HL-60/S4 (cell line): ENCODE results near the gene POLD3.
"Not testable (repeated sequence)": the region's sequence is repeated elsewhere in the genome, so short reads cannot be mapped to it uniquely, and the experiment has no call there.

Experiments
- in situ Hi-C: fragments of 300-500 bp; cut with MboI; formaldehyde crosslinking; loops from 2 replicates; pipeline ENCODE4 v1.14.3; 2022; ENCODE audit warnings: low sequenced_read_pairs

Gene POLD3

GRCh38 chr11:74633406-74634393 is 41.3 kb downstream of the POLD3 start:
- in situ Hi-C loops, result no loop called here

GRCh38 chr11:74634537-74634936 is 42.2 kb downstream of the POLD3 start:
- in situ Hi-C loops, result no loop called here

- in situ Hi-C loops, result no loop called here
These were observed 44.3 kb downstream of the POLD3 start for GRCh38 chr11:74636630-74637184.

- in situ Hi-C loops, result no loop called here
These were observed 45.3 kb downstream of the POLD3 start for GRCh38 chr11:74637700-74638099.

GRCh38 chr11:74638869-74639268 is 46.5 kb downstream of the POLD3 start:
- in situ Hi-C loops, result no loop called here

- in situ Hi-C loops, result no loop called here
These were observed 47.2 kb downstream of the POLD3 start for GRCh38 chr11:74639533-74639932.

- in situ Hi-C loops, result no loop called here
These were observed 48.9 kb downstream of the POLD3 start for GRCh38 chr11:74641289-74641688.

- in situ Hi-C loops, result no loop called here
These were observed 49.5 kb downstream of the POLD3 start for GRCh38 chr11:74641905-74642304.

- in situ Hi-C loops, result no loop called here
These were observed 50.5 kb downstream of the POLD3 start for GRCh38 chr11:74642912-74643311.

GRCh38 chr11:74644081-74644480 is 51.7 kb downstream of the POLD3 start:
- in situ Hi-C loops, result no loop called here

GRCh38 chr11:74646215-74646614 is 53.8 kb downstream of the POLD3 start:
- in situ Hi-C loops, result no loop called here

GRCh38 chr11:74646954-74647353 is 54.6 kb downstream of the POLD3 start:
- in situ Hi-C loops, result no loop called here

- in situ Hi-C loops, result no loop called here
These were observed 55.0 kb downstream of the POLD3 start for GRCh38 chr11:74647404-74647803.

GRCh38 chr11:74647831-74648230 is 55.4 kb downstream of the POLD3 start:
- in situ Hi-C loops, result no loop called here

- in situ Hi-C loops, result no loop called here
These were observed 56.5 kb downstream of the POLD3 start for GRCh38 chr11:74648894-74649293.

- in situ Hi-C loops, result no loop called here
These were observed 58.1 kb downstream of the POLD3 start for GRCh38 chr11:74650498-74650897.

GRCh38 chr11:74654976-74655375 is 62.6 kb downstream of the POLD3 start:
- in situ Hi-C loops, result no loop called here

- in situ Hi-C loops, result not testable (repeated sequence)
These were observed 66.7 kb downstream of the POLD3 start for GRCh38 chr11:74659124-74659523.

GRCh38 chr11:74662487-74663103 is 70.2 kb downstream of the POLD3 start:
- in situ Hi-C loops, result no loop called here

- in situ Hi-C loops, result no loop called here
These were observed 70.9 kb downstream of the POLD3 start for GRCh38 chr11:74663315-74663714.

- in situ Hi-C loops, result no loop called here
These were observed 77.1 kb downstream of the POLD3 start for GRCh38 chr11:74669211-74670160.
